Inflammatory macrophage treated with lipopolysaccharide for 1 hour (primary cell): ENCODE data around the gene TEKT2.
A peak's percentile ranks its signal among the peaks of the same experiment; 100 is the strongest.

Experiments used
- DNase-seq, 2 donors: peaks; one replicate each; pipeline ENCODE4 v3.0.0-alpha.2; 2020 to 2022

The TEKT2 gene

DNA sequence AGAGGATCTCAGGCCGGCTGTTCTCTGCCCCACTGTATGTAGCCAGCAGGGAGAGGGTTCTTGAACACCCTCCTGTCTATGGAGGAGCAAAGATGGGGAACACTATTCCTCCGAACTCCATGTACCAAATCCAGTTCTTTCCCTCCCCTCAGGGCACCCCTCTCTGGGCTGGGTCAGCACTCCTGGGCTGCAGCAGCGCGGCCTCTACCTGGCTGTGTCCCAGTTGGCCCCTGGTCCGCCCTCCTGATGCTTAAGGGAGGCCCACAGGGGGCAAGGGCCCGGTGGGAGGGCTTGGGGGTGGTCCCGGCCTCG lies 4.3 kb downstream of the TEKT2 start:
- DNase-seq: no peak

DNA sequence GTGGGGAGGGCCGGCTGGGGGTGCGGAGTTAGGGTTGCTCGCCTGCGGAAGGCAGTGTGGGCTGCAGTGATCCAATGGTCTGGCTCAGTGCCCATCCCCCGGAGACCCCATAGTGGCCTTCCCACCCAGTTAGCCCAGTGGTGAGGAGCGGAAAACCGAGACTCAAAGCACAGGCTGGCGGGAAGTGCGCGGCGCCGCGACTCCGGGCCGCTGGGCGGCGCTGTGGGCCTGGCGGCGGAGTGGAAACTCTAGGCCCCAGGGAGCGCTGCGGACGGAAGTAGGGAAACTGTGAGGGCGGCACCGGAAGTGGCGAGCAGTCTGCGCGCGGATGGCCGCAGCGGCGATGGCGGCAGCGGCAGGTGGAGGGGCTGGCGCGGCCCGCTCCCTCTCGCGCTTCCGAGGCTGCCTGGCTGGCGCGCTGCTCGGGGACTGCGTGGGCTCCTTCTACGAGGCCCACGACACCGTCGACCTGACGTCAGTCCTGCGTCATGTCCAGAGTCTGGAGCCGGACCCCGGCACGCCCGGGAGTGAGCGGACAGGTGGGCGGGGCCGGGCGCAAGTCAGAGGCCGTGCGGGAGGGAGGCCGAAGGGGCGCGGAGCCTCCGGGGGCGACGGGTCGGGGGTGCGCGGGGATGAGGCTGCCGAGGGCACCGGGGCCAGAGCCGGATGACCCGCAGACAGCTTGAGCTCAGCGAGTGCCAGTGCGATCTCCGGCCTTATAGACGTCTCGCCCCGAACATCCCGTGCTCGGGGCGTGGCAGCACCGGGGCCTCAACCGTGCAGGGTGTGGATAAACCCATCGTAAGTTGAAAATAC lies 4.9 kb downstream of the TEKT2 start, which contains the start of gene ADPRS:
ADPRS (plus strand) TSS at position 316 of the 816 bp plus-strand sequence; CDS start at position 329, 13 bp downstream.
- DNase-seq: peak; percentile 84 to 92

- peak; percentile 75 to 84 for DNase-seq
Measured at GRCh38 chr1:36089393-36090121, 5.7 kb downstream of the TEKT2 start.

- DNase-seq: no peak
Measured at GRCh38 chr1:36091141-36091540, 7.2 kb downstream of the TEKT2 start.

- no peak for DNase-seq
Measured at GRCh38 chr1:36091698-36092097, 7.8 kb downstream of the TEKT2 start.

DNA sequence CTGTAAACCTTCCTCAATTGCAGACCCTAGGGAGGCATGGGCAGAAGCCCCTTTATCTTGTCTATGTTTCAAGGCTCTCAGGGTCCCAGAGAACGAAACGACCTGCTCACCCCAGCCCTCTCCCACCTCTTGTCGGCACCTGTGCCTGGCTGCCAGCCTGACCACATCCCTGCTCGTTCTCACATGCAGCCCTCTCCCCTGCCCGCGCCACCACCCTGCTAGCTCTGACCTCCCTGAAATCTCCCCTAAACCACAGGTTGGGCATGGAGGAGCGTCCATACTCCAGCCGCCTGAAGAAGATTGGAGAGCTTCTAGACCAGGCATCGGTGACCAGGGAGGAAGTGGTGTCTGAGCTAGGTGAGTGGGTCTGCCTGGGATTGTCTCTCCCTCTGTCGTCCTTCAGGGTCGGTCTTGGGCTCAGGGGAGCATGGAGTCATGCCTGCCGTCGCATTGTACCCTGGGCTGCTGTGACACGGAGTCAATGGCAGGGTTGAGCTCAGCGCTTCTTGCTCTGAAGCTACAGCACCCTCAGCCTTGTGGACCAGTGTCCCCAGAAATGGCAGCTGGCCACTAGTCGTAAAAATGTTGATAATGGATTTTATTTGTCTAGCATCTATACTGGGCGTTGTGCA lies 8.4 kb downstream of the TEKT2 start:
- no peak for DNase-seq

GRCh38 chr1:36092798-36093185 lies 8.9 kb downstream of the TEKT2 start:
- no peak for DNase-seq

DNA sequence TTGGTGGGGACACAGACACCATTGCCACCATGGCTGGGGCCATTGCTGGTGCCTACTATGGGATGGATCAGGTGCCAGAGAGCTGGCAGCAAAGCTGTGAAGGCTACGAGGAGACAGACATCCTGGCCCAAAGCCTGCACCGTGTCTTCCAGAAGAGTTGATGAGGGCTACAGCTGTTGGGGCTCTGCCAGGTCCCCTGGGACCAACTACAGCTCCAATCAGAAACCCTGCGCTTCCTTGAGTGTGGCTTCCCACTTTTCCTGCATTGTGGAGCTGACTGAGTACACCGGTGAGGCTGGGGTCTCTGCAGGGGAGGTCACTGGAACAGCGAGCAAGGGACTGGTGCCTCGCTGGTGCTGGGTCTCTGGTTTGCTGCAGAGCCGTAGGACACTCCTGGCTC lies 9.3 kb downstream of the TEKT2 start:
- no peak for DNase-seq

DNA sequence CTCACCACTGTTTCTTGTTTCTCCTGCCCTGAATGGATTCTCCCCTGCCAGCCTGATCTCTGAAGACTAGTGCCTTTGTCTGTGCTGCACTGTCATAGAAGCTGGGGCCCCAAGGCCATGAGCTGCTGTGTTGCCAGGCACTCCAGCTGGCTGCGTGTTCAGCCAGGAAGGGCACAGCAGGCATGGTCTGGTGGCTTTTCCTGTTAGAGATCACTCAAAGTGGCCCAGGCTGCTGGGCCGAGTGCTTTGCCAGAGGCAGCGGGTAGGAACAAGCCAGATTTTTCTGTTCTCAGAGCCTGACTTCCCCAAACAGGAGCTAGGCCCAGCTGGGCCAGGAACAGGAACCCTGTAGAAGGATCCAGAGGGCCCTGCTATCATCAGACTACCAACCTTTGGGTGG lies 10.0 kb downstream of the TEKT2 start:
- DNase-seq: no peak

DNA sequence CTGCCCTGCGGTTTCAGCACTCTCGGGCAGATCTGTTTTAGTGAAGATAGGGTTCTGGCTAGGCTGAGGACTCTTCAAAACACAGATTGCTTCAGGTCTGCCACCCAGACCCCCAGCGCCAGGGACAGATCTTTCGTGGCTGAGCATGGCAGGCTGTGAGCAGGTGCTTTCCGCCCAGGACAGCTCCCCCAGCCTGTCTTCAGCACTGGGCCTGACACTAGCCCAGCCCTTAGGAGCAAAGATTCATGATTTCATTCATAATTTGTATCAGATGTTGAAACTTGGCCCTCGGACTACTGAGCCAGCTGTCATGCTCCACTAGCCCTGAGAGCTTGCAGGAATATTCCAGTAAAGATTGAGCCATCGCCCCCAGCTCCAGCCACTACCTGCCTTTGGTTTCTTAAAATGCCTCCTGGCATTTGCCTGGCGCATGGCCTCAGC lies 10.7 kb downstream of the TEKT2 start:
- no peak for DNase-seq

- DNase-seq: peak; percentile 56 to 64
Measured at GRCh38 chr1:36095760-36096405, 12.0 kb downstream of the TEKT2 start.

DNA sequence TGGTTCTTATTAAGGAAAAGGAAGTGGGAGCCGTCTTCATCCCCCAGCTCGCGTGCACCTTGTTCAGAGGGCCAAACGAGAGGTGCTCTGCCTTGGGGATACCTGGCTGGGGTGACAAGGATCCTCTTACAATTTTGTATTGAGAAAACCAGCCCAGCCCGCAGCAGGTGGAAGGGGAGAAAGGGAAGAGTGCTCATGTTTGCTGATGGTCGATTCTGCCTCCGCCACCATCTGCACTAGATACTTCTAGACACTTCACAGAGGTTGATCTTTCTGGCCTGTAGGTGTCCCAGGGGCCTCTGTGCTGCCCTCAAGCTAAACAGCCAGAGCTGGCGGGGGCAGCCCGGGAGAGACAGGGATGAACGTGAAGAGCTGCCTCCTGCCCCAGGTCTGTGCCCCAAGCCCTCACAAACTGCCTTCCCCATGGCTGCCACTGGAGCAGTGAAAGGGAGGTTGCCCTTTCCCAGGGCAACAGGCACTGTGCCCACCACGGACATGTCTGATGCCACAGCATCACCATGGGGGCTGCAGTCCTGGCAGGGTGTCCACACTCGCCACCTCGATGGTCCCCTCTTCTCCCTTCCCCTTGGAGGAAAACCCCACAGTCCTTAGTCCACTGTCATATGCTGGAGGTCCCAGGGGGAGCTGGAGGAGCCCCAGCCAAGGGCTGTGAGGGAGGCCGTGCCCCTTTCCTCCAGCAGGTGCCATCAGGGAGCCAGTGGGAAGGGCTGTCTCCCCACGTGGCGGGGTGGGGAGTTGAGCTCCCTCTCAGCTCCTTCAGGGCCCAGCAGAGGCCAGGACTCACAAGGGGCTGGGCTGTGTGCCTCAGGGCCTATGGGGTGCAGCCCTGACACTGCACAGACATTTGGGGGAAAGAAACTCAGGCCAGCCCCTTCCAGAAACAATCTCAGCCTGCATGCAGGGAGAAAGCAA lies 12.9 kb downstream of the TEKT2 start:
- no peak for DNase-seq

DNA sequence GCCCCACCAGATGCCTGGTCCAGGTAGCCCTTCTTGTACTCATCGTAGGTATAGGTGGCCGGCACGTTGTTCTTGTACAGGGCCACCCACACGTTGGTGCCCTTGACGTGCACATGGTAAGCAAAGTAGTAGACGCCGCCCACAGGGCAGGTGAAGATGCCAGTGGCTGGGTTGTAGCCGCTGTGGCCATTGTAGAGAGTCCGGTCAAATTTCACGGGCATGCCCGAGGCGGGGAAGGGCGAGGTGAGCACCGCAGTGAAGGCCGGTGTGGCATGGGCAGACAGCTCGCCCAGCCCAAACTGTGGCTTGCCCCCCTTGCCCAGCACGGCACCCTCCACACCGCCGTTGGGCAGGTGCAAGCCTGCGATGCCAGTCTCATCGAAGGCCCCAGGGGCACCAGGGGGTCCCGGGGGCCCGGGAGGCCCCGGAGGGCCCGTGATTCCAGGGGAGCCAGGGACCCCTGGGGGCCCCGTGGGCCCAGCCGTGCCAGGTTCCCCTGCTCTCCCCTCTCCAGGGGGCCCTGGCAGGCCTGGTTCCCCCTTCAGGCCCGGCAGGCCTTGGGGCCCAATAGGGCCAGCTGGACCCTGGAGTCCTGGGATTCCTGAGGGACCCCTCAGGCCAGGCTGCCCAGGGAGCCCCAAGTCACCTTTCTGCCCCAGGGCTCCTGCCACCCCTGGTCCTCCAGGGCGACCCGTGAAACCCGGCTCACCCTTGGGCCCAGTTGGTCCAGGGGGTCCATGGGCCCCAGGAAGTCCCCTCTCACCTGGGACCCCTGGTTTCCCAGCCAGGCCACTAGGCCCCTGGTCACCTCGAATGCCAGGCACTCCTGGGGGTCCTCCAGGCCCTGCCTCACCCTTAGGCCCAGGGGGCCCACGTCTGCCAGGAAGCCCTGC lies 14.0 kb downstream of the TEKT2 start:
- no peak for DNase-seq

DNA sequence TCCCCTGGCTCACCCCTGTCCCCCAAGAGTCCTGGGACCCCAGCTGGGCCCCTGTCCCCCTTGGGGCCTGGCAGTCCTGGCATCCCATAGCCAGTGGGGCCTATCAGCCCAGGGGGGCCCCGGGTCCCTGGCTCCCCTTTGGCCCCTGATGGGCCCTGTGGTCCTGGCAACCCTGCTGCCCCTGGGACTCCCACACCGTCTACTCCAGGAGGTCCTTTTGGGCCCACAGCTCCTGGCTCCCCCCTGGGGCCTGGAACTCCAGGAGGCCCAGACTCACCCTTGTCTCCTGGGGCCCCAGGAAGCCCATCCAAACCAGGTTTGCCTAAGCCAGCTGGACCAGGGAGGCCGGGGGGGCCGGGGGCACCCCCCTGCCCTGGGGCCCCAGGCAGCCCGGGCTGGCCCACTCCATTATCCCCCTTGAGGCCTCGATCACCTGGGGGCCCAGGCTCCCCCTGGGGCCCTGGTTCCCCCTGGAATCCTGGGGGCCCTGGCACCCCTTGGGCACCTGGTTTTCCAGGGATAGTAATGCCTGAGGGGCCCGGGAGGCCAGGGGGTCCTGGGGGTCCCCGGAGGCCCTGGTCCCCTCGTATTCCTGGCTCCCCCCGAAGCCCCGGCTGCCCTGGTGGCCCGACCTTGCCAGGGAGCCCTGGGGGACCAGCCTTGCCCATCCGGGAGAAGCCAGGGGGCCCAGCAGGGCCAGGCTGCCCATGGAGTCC lies 14.9 kb downstream of the TEKT2 start:
- no peak for DNase-seq

GRCh38 chr1:36099681-36100341 lies 15.9 kb downstream of the TEKT2 start:
- peak in 1 of 2 donors; percentile 83 for DNase-seq

- DNase-seq: no peak
Measured at GRCh38 chr1:36100376-36100775, 16.5 kb downstream of the TEKT2 start.

DNA sequence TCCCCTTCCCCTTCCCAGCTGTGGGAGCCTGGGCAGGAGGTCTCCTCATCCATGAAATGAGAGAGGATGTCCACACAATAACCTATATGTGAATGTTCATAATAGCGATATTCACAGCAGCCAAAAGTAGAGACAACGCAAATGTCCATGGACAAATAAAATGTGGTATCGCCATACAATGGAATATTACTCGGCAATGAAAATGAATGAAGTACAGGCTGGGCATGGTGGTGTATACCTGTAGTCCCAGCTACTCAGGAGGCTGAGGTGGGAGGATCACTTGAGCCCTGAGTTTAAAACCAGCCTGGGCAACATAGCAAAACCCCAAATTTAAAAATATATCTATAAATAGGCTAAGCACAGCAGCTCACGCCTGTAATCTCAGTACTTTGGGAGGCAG lies 17.7 kb downstream of the TEKT2 start:
- no peak for DNase-seq

DNA sequence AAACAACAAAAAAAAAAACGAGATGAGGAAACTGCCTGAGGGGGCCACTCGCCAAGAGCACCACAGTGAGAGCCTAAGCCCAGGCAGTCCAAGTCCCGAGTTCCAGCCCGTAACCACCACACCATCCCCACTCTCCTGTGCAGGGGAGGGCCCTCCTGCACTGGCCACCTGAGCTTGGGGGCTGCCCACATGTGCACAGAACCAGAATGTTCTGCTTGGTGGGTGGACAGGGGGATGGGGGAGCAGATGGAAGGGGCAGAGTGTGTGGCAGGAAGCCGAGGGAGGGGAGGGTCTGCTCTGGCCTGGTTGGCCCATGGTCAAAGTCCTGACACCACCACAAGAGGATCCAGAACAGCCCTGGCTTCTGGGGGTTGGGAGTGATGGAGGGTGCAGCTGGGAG lies 22.4 kb downstream of the TEKT2 start:
- DNase-seq: no peak

DNA sequence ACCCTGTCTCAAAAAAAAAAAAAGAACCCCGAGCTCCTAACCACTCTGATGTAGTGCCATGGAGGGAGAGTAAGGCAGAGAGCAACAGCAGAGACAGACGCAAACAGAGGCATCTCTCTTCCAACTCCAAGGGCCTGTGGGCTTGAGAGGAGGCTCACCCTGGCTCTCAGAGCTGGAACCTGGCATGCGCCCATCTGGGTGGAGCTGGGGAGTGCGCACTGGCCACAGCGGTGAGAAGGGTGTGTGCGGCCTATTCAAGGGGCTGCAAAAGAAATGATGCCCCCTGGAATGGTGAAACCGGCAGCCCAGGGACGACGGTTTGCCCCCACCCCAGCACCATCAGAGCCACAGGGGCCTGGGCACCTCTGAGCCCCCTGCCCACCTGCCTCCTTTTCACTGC lies 23.5 kb downstream of the TEKT2 start:
- DNase-seq: no peak

GRCh38 chr1:36108314-36108713 lies 24.4 kb downstream of the TEKT2 start:
- DNase-seq: no peak
